Measurements from ENCODE around the gene HAGH. TPM values are rescaled to one million over a fixed set of nuclear protein-coding genes. Genes with fewer than 3 reads are reported as not detected.
A peak's percentile ranks its signal among the peaks of the same experiment; 100 is the strongest.

The HAGH gene
- total RNA-seq, 2 donors from 2014 or later, result 45.7 to 46.5 TPM

DNA sequence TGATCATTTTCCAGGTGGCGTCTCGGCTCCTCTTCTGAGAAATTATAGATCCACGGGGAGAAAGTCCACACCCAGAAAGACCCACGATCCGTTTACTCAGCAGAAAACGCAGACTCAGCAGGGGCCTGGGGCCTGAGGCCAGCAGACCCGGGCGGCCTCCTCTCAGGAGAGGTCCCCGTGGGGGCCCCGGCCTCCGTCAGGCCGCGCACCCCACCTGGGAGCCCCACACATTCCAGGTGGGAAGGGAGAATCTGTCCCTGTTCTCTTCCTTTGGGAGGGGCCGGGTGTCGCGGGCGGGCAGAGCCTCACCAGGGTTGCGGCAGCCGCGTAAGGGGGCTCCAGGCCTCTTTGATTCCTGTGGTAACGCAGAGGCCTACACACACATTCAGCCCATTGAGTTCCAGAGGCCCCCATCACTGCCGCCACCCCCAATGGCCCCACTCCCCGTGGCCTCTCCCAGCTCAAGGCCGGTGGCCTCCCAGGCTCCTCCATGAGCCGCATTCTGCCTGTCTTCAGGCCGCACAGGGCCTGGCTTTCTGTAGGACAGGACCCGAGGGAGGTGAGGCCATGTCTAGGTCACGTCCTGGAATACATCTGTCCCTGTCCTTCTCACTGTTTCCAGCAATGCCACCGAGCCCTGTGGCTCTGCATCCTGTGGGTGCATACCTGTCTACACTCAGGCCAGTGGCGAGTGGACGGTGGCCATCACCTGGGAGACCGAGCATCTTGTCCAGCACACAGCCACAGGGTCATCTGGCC, 31.5 kb downstream of the HAGH start:
- DNase-seq (peak in 1 of 4 donors; percentile 11), ATAC-seq (no peak)
- WGBS, 2 donors, result 59 to 89% methylated on average over 4 to 32 of the region's 32 CpGs
- Histone ChIP-seq H3K27ac (peak overlapping the region; percentile 47 to 83 (median 72)), H3K36me3 (replicated peaks in 1 of 2; ENCODE audit: insufficient read depth in 1 of 2, low read depth in 2 of 2) (no peaks in the 10 kb centered on the region), H3K9me3 (no peaks in the 10 kb centered on the region), H3K4me1 (peaks cover 27% of the 10 kb centered on the region), H3K27me3 (no peaks in the 10 kb centered on the region), H3K4me3 (no peak overlapping the region)
- intact Hi-C loops (cut with DNase I), result no loop called here
- TF ChIP-seq POLR2A (IDR thresholded peaks at IDR 0.05), result no peak
- TF ChIP-seq, protein P1, sequence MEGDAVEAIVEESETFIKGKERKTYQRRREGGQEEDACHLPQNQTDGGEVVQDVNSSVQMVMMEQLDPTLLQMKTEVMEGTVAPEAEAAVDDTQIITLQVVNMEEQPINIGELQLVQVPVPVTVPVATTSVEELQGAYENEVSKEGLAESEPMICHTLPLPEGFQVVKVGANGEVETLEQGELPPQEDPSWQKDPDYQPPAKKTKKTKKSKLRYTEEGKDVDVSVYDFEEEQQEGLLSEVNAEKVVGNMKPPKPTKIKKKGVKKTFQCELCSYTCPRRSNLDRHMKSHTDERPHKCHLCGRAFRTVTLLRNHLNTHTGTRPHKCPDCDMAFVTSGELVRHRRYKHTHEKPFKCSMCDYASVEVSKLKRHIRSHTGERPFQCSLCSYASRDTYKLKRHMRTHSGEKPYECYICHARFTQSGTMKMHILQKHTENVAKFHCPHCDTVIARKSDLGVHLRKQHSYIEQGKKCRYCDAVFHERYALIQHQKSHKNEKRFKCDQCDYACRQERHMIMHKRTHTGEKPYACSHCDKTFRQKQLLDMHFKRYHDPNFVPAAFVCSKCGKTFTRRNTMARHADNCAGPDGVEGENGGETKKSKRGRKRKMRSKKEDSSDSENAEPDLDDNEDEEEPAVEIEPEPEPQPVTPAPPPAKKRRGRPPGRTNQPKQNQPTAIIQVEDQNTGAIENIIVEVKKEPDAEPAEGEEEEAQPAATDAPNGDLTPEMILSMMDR (IDR thresholded peaks at IDR 0.05), result no peak

DNA sequence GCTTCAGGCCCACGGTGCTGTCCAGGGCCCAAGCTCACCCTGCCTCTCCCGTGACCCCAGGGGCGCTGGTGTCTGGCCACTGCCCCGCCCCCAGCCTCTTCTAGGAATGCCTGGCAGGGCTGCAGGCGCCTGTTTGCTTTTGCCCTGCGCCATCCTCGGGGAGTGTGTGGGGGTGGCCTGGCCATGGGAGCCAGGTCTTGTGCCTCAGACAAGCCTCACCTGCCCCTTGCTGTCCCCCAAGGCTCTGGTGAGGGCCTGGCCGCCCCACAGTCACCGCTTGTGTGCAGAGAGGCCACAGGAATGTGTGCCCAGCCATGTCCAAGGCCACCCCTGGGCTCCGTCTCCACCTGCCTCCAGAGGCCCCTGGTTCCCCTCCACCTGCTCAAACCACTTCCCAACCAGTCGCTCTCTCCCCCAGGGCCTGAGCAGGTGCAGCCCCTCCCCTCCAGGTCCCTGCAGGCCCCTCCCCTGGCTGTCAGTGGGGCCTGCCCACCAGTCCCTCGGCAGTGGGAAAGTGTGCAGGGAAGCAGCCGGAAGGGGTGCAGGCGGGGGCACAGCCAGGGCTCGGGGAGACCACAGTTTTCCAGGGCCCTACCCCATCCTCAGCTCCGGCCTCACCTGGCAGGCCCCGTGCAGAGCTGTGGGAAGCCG, 32.3 kb downstream of the HAGH start:
- ATAC-seq (peak; percentile 70), DNase-seq (peak; percentile 49 to 68 (median 59))
- Histone ChIP-seq H3K27ac (peak overlapping the region; percentile 47 to 83 (median 72)), H3K27me3 (no peaks in the 10 kb centered on the region), H3K4me3 (no peak overlapping the region), H3K36me3 (replicated peaks in 1 of 2; ENCODE audit: insufficient read depth in 1 of 2, low read depth in 2 of 2) (no peaks in the 10 kb centered on the region), H3K9me3 (no peaks in the 10 kb centered on the region), H3K4me1 (peaks cover 27% of the 10 kb centered on the region)
- intact Hi-C loops (cut with DNase I), result no loop called here
- TF ChIP-seq, protein P1 (IDR thresholded peaks at IDR 0.05), result no peak
- peak in 2 of 3 donors; percentile 41 to 53 for TF ChIP-seq POLR2A (IDR thresholded peaks at IDR 0.05)
- 13 to 22% methylated on average over 4 to 18 of the region's 18 CpGs for WGBS, 2 donors

DNA sequence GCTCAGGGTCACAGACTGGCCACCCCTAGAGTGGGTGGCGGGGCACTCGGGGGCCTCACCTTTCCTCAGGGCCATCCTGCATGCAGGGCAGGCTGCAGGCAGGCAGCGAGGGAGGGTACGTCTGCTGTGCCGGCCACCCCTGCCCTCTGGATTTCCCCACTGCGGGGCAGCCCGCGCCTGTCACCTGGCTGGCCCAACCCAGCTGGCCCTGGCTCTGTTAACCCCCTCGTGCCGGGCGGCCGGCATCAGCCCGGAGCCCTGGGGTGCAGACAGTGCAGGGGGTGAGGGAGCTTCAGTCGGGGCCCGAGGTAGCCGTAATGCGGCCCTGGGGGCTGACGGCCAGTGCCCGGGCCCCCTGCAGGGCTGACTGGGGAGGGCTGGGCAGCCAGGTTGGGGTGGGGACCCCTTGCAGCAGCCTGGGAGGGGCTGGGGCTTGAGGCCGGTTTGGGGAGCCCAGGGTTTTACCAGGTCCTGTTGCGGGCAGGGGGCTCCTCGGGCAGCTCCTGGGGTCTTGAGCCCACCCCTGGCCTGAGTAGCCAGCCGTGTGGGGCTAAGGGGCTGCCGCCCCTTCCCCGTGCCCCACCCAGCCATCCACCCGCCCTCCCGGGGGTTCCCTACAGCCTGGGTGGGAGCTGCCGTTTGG, 32.9 kb downstream of the HAGH start, which contains the start of gene IGFALS:
Gene IGFALS (minus strand): TSS at position 128 of the 643 bp plus-strand sequence. CDS start 53 bp downstream, at position 75.
- Histone ChIP-seq H3K27me3 (no peaks in the 10 kb centered on the region), H3K4me1 (peaks cover 27% of the 10 kb centered on the region), H3K36me3 (replicated peaks in 1 of 2; ENCODE audit: insufficient read depth in 1 of 2, low read depth in 2 of 2) (no peaks in the 10 kb centered on the region), H3K27ac (peak within 1 kb of the TSS; percentile 47 to 83 (median 72)), H3K4me3 (no peak within 1 kb of the TSS), H3K9me3 (no peaks in the 10 kb centered on the region)
- ATAC-seq (peak; percentile 68), DNase-seq (peak; percentile 55 to 64 (median 60))
- TF ChIP-seq, protein P1 (IDR thresholded peaks at IDR 0.05), result no peak
- TF ChIP-seq POLR2A (IDR thresholded peaks at IDR 0.05), result peak in 1 of 3 donors; percentile 4
- intact Hi-C loops (cut with DNase I), result no loop called here
- WGBS, 2 donors, result 18% methylated on average over 28 of the region's 28 CpGs; no CpG with 5 or more reads in 1 of the 2 donors

DNA sequence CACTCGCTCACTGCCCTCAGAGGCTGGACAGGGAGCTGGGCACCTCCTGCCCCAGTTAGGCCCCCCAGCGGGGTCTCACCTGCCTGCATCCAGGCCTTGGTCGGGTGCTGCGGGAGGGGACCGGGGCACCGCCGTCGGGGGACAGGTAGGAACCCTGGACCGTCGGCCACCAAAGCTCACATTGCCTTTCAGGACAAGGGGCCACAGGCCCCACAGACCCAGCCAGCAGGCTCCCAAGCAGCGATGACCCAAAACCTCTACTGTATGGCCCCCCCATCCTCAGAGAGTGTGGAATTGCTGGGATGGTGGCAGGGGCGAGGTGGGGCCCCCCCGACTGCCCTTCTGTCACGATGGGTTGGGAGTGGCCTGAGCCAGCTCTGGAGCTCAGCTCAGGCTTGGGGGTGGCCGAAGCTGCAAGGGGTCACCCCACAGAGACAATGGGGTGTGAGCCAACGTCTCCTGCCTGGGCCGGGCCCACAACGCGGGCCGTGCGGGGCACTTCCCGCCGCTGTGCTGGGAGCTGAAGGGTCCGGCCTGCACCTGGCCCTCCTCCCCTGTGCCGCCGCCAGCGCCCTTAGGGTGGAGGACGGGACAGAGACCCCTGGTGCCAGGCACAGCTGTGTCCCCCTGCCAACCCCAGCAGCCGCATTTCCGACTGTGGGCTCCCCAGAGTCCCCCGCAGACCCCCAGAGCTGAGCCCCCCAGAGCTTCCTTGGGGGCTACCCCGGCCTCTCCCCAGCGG, 33.6 kb downstream of the HAGH start:
- TF ChIP-seq, protein P1 (IDR thresholded peaks at IDR 0.05), result no peak
- TF ChIP-seq POLR2A (IDR thresholded peaks at IDR 0.05), result no peak
- peaks cover 27% of the 10 kb centered on the region for H3K4me1 ChIP-seq
- intact Hi-C loops (cut with DNase I), result no loop called here
- no peak overlapping the region for H3K4me3 ChIP-seq
- WGBS, 2 donors, result 40 to 47% methylated on average over 3 to 23 of the region's 33 CpGs
- ATAC-seq, result no peak
- H3K27me3 ChIP-seq, result no peaks in the 10 kb centered on the region
- DNase-seq, result no peak
- H3K9me3 ChIP-seq, result no peaks in the 10 kb centered on the region
- peaks cover 0 to 4% of the 10 kb centered on the region in 2 donors for H3K36me3 ChIP-seq (replicated peaks in 1 of 2; ENCODE audit: insufficient read depth in 1 of 2, low read depth in 2 of 2)
- H3K27ac ChIP-seq, result peak overlapping the region; percentile 47 to 83 (median 72)
